Cardiac muscle cell (in vitro differentiated cells and primary cell): ENCODE measurements around the gene MAGI3. TPM values are rescaled to one million over a fixed set of nuclear protein-coding genes. Genes with fewer than 3 reads are reported as not detected.

ENCODE experiments used
- DNase-seq, 2 donors: peaks; one replicate each; pipeline versions ENCODE4 v3.0.0 to v3.0.0-alpha.2; 2010 to 2017; ENCODE audit warnings: low read depth in 1 of 2, low spot score in 1 of 2
- H3K27ac ChIP-seq: fragments of 200-600 bp; sonication (generic); 2 replicates; pipeline ENCODE4 v1.5.1; 2016
- H3K27me3 ChIP-seq: fragments of 200-600 bp; sonication (generic); 2 replicates; pipeline ENCODE4 v1.6.0; 2016; ENCODE audit warnings: control low read depth
- H3K36me3 ChIP-seq: fragments of 200-600 bp; sonication (generic); 2 replicates; pipeline ENCODE4 v1.5.1; 2016; ENCODE audit warnings: control low read depth
- H3K4me1 ChIP-seq: fragments of 200-600 bp; sonication (generic); 2 replicates; pipeline ENCODE4 v1.8.1; 2017; ENCODE audit warnings: low read depth, mild to moderate bottlenecking, mixed run types
- H3K4me3 ChIP-seq: fragments of 200-600 bp; sonication (generic); 2 replicates; pipeline ENCODE4 v1.5.1; 2016; ENCODE audit warnings: mild to moderate bottlenecking
- H3K9me3 ChIP-seq: fragments of 200-600 bp; sonication (generic); 2 replicates; pipeline ENCODE4 v1.5.1; 2017; ENCODE audit warnings: low read depth, mild to moderate bottlenecking, control low read depth
- polyA plus RNA-seq: library from polyadenylated mRNA; unstranded; fragments of >200 nt; fragmentation: Nextera tagmentation; extraction: Ambion mirVana; gene quantifications from 2 replicates; pipeline ENCODE4 v1.2.1, GENCODE V29; 2016
- total RNA-seq: library from RNA; depleted of rRNA; stranded (reverse); fragments of >200 nt; gene quantifications from 2 replicates; pipeline ENCODE4 v1.2.3, GENCODE V29; 2016
- TF ChIP-seq, protein P1 (sequence below): IDR thresholded peaks from 2 replicates; pipeline ENCODE4 v1.5.1; 2012; ENCODE audit warnings: low read depth, mild to moderate bottlenecking, low read length

MAGI3 gene
- total and polyA plus RNA-seq, 2 experiments from 2014 or later: 7.3 to 20.6 TPM

DNA sequence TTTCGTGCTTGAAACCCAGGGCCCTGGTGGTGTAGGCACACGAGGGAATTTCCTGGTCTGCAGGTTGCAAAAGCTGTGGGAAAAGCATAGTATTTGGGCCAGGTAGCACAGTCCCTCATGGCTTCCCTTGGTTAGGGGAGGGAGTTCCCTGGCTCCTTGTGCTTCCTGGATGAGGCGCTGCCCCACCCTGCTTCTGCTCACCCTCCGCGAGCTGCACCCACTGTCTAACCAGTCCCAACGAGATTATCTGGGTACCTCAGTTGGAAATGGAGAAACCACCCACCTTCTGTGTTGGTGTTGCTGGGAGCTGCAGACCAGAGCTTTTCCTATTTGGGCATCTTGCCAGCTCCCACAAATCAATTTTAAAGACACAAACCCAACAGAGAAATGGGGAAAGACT, 186.0 kb downstream of the MAGI3 start:
- no peak overlapping the region for H3K4me3 ChIP-seq
- TF ChIP-seq, protein P1, sequence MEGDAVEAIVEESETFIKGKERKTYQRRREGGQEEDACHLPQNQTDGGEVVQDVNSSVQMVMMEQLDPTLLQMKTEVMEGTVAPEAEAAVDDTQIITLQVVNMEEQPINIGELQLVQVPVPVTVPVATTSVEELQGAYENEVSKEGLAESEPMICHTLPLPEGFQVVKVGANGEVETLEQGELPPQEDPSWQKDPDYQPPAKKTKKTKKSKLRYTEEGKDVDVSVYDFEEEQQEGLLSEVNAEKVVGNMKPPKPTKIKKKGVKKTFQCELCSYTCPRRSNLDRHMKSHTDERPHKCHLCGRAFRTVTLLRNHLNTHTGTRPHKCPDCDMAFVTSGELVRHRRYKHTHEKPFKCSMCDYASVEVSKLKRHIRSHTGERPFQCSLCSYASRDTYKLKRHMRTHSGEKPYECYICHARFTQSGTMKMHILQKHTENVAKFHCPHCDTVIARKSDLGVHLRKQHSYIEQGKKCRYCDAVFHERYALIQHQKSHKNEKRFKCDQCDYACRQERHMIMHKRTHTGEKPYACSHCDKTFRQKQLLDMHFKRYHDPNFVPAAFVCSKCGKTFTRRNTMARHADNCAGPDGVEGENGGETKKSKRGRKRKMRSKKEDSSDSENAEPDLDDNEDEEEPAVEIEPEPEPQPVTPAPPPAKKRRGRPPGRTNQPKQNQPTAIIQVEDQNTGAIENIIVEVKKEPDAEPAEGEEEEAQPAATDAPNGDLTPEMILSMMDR: no peak
- no peaks in the 10 kb centered on the region for H3K9me3 ChIP-seq
- H3K27me3 ChIP-seq: no peaks in the 10 kb centered on the region
- H3K27ac ChIP-seq: no peak overlapping the region
- no peaks in the 10 kb centered on the region for H3K4me1 ChIP-seq
- no peaks in the 10 kb centered on the region for H3K36me3 ChIP-seq
- DNase-seq: no peak

DNA sequence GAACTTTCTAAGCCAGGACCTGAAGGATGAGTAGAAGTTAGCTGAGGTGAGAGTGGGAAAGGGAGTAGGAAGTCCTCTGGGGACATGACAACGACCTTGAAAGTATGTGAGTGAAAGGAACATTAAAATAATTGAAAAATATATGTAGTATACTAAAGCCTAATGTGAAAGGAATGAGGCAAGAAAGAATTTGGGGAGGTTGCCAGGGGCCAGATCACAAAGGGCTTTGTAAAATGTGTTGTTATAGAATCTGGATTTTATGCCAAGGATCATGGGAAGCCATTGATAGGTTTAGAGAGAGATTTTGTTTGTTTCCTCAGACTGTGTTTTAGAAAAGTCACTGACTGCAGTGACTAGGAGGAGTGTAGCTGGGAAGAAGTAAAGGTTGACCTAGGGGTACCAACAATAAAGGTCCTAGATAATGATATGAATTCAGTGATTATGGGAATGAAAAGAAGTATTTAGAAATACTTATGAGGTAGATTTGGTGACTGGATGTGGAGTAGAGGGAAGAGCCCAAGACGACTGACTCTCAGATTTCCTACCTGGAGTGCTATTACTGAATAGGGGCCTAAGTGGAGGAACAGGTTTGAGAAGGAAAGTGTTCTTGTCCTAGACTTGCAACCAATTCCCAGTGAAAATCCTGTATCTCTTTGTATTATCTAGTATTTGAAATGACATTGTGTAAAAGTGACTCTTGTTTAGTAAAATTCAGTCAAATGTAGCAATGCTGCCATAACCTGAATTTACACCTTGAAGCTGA, 189.1 kb downstream of the MAGI3 start:
- H3K36me3 ChIP-seq: no peaks in the 10 kb centered on the region
- H3K9me3 ChIP-seq: no peaks in the 10 kb centered on the region
- H3K27ac ChIP-seq: no peak overlapping the region
- no peak overlapping the region for H3K4me3 ChIP-seq
- no peaks in the 10 kb centered on the region for H3K27me3 ChIP-seq
- peak in 1 of 2 donors; percentile 4 for DNase-seq
- H3K4me1 ChIP-seq: no peaks in the 10 kb centered on the region
- TF ChIP-seq, protein P1: no peak

DNA sequence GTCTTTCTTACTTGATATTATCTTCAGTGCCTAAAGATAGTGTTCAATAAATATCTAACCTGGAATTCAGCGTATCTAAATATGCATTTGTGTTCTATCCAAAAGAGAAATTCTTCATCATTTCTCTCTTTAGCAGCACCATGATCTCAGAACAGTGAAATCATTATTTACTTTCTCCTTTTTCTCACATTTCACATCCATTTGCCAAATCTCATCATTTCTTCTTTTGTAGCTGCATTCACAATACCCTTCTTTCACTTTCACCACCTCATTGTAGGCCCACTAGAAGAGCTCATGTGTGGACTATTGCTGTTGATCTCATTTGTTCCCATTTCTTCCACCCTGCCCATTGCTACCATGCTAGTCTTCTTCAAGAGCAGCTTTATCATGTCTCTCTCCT, 191.0 kb downstream of the MAGI3 start:
- Histone ChIP-seq H3K27me3 (no peaks in the 10 kb centered on the region), H3K9me3 (no peaks in the 10 kb centered on the region), H3K27ac (no peak overlapping the region), H3K36me3 (no peaks in the 10 kb centered on the region), H3K4me1 (no peaks in the 10 kb centered on the region), H3K4me3 (no peak overlapping the region)
- DNase-seq: no peak
- TF ChIP-seq, protein P1: no peak

DNA sequence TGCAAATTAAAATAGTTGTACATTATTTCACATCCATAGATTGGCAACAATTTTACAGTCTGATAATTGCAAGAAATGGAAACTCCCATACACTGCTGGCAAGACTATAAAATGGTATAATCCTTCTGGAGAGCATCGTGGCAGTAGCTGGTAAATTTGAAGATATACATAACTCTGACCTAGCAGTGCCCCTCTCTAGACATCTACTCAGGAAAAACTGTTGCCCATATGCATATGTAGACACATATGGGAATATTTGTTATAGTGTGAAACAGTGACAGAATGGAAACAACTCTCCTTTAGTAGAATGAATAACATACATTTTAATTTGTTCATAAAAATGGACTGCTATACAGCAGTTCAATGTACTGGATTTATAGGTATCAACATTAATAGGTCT, 191.8 kb downstream of the MAGI3 start:
- no peak for DNase-seq
- Histone ChIP-seq H3K36me3 (no peaks in the 10 kb centered on the region), H3K4me1 (no peaks in the 10 kb centered on the region), H3K4me3 (no peak overlapping the region), H3K27ac (no peak overlapping the region), H3K9me3 (no peaks in the 10 kb centered on the region), H3K27me3 (no peaks in the 10 kb centered on the region)
- TF ChIP-seq, protein P1: no peak

DNA sequence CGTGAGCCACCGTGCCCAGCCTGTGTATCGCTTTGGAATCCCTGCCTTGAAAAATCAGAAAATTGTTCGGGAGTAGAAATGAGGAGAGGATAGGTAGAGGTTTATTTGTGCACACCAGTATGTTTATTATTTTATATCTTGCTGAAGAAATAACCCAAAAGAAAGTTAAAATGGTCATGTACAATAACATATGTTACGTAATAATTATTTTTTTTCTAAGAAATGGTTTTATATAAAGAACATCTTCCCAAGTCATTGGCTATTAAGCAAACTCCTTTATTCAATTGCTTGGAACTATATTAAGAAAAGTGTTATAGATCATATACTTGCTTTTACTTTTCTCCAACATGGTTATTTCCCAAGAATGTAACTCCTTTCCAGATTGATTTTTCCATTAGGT, 197.2 kb downstream of the MAGI3 start:
- DNase-seq: no peak
- no peaks in the 10 kb centered on the region for H3K36me3 ChIP-seq
- H3K4me1 ChIP-seq: no peaks in the 10 kb centered on the region
- H3K4me3 ChIP-seq: no peak overlapping the region
- no peaks in the 10 kb centered on the region for H3K27me3 ChIP-seq
- TF ChIP-seq, protein P1: no peak
- no peak overlapping the region for H3K27ac ChIP-seq
- H3K9me3 ChIP-seq: no peaks in the 10 kb centered on the region
